Suprapubic skin (tissue), 4 donors: ENCODE data around the gene MAP1B. TPM values are rescaled to one million over a fixed set of nuclear protein-coding genes. Genes with fewer than 3 reads are reported as not detected.

Experiments
- DNase-seq, 2 donors: peaks; one replicate each; pipeline ENCODE4 v3.0.0-alpha.2; 2019; ENCODE audit warnings: low spot score in 2 of 2
- H3K27ac ChIP-seq: fragments of 200-600 bp; sonication (generic); one replicate; pipeline ENCODE4 v1.5.1; 2019
- H3K27me3 ChIP-seq: fragments of 200-600 bp; sonication (generic); one replicate; pipeline ENCODE4 v1.5.1; 2019
- H3K36me3 ChIP-seq: fragments of 200-600 bp; sonication (generic); one replicate; pipeline ENCODE4 v1.5.1; 2019
- H3K4me1 ChIP-seq: fragments of 200-600 bp; sonication (generic); one replicate; pipeline ENCODE4 v1.5.1; 2019
- H3K4me3 ChIP-seq: fragments of 200-600 bp; sonication (generic); one replicate; pipeline ENCODE4 v1.5.1; 2019; ENCODE audit warnings: mild to moderate bottlenecking
- H3K9me3 ChIP-seq: fragments of 200-600 bp; sonication (generic); one replicate; pipeline ENCODE4 v1.5.1; 2019
- EP300 ChIP-seq: sonication (generic); formaldehyde crosslinking; IDR thresholded peaks from one replicate; pipeline ENCODE4 v1.6.1; 2017; ENCODE audit warnings: antibody characterized with exemption
- POLR2A ChIP-seq, 2 donors: fragments of 450-650 bp; IDR thresholded peaks; one replicate each; pipeline ENCODE4 v1.6.1; 2017; ENCODE audit warnings: antibody characterized with exemption in 2 of 2, mild to moderate bottlenecking in 2 of 2, moderate library complexity in 2 of 2
- POLR2AphosphoS5 ChIP-seq, 3 donors: sonication (generic); formaldehyde crosslinking; IDR thresholded peaks; one replicate each; pipeline ENCODE4 v1.6.1; 2017; ENCODE audit warnings: antibody characterized with exemption in 3 of 3
- WGBS: methylation state at CpG from one replicate; pipeline ENCODE4 v1.1.5; 2018; 5-methylcytosine and 5-hydroxymethylcytosine counted together
- total RNA-seq, 4 donors: library from RNA; depleted of rRNA; stranded (reverse); fragments of >200 nt; gene quantifications; one replicate each; pipeline ENCODE4 v1.1.0, GENCODE V29; 2016
- TF ChIP-seq, protein P1 (sequence below), 2 donors: fragments of 200-600 bp in 1 of 2; fragments of 450-650 bp in 1 of 2; sonication (generic) in 1 of 2; IDR thresholded peaks; one replicate each; pipeline ENCODE4 v1.5.1; 2016 to 2019; ENCODE audit warnings: antibody characterized with exemption in 2 of 2, mild to moderate bottlenecking in 1 of 2, moderate library complexity in 1 of 2

The MAP1B gene
- total RNA-seq, 4 donors from 2014 or later: 38.1 to 172 (median 67.5) TPM

DNA sequence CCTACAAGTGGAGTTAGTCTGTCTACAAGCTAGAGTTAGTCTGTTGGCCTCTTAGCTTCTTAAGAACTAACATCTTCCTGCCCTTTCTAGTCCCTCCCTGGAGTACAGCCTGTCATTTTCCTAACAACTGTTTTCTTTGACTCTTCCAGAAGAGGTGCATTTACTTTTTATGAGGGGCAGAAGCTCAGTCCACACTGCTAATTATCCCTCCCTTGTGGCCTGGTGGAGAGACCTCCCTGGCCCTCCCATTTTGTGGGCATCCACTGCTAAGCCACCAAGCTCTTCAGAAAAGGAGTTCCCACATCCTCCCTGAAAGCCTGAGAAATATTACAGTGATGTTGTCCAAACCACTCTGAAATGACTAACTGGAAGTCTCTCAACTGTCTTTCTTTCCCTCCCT, 8.0 kb downstream of the MAP1B start:
- TF ChIP-seq, protein P1, sequence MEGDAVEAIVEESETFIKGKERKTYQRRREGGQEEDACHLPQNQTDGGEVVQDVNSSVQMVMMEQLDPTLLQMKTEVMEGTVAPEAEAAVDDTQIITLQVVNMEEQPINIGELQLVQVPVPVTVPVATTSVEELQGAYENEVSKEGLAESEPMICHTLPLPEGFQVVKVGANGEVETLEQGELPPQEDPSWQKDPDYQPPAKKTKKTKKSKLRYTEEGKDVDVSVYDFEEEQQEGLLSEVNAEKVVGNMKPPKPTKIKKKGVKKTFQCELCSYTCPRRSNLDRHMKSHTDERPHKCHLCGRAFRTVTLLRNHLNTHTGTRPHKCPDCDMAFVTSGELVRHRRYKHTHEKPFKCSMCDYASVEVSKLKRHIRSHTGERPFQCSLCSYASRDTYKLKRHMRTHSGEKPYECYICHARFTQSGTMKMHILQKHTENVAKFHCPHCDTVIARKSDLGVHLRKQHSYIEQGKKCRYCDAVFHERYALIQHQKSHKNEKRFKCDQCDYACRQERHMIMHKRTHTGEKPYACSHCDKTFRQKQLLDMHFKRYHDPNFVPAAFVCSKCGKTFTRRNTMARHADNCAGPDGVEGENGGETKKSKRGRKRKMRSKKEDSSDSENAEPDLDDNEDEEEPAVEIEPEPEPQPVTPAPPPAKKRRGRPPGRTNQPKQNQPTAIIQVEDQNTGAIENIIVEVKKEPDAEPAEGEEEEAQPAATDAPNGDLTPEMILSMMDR (IDR thresholded peaks at IDR 0.05): no peak
- TF ChIP-seq POLR2AphosphoS5 (IDR thresholded peaks at IDR 0.05) (no peak), POLR2A (IDR thresholded peaks at IDR 0.05) (no peak), EP300 (no peak)
- Histone ChIP-seq H3K36me3 (peaks cover 6% of the 10 kb centered on the region), H3K4me1 (peaks cover 3% of the 10 kb centered on the region), H3K9me3 (no peaks in the 10 kb centered on the region), H3K27ac (no peak overlapping the region), H3K27me3 (no peaks in the 10 kb centered on the region), H3K4me3 (no peak overlapping the region)
- DNase-seq: no peak

DNA sequence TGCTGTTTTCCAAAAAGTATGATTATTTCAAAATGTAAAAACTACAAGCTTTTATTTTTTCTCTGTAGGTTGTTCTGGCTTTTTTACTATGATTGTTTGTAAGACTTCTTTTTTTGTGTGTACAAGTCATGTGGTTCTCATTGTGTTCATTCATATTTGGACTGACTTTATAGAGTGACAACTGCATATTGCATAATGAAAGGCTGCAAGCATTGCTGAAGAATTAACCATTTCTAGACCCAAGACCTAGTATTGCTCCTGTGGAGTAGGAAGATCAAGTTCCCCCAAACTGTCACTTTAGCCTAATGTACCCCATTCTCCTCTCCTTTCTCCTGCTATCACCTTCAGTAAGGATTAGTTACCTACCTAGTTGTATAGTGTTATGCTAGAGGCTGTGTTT, 10.0 kb downstream of the MAP1B start:
- Histone ChIP-seq H3K36me3 (peaks cover 10% of the 10 kb centered on the region), H3K4me3 (no peak overlapping the region), H3K27ac (no peak overlapping the region), H3K27me3 (no peaks in the 10 kb centered on the region), H3K9me3 (no peaks in the 10 kb centered on the region), H3K4me1 (peaks cover 3% of the 10 kb centered on the region)
- TF ChIP-seq POLR2AphosphoS5 (IDR thresholded peaks at IDR 0.05) (no peak), POLR2A (IDR thresholded peaks at IDR 0.05) (no peak), EP300 (no peak)
- TF ChIP-seq, protein P1 (IDR thresholded peaks at IDR 0.05): no peak
- no peak for DNase-seq

DNA sequence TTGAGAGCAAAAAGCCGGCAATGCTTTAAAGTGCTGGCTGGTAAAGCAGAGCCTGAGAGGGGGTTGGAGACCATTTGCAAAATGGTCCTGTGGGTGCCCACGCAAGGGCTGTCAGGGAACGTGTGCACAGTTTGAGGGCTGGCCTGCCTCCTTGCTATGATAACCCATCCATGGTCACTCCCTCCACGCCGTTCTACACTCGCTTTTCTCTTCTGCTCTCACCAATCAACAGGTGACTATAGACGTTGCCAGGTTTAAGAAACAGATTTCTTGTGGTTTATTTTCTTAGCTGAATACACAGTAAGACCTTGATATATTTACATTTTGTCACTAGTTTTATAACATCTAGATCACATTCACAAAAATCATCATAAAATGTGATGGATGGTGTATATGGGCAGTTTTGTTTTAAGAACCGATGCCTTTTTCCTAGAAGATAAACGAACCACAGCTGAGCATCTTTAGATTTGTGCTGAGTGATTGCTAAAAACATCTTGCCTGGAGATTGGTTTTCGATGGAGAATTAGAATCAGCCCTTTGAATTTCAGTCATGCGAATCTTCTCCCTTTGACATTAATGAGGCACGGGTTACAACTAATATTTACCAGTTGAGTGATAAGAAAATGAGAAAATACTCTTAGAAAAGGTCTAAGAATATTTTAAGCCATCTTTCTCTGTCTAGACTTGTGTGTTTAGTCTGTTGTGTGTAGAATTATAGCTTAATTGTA, 13.9 kb downstream of the MAP1B start:
- Histone ChIP-seq H3K36me3 (peaks cover 9% of the 10 kb centered on the region), H3K27me3 (no peaks in the 10 kb centered on the region), H3K9me3 (no peaks in the 10 kb centered on the region), H3K27ac (no peak overlapping the region), H3K4me1 (peaks cover 8% of the 10 kb centered on the region), H3K4me3 (no peak overlapping the region)
- TF ChIP-seq, protein P1 (IDR thresholded peaks at IDR 0.05): no peak
- TF ChIP-seq POLR2A (IDR thresholded peaks at IDR 0.05) (no peak), POLR2AphosphoS5 (IDR thresholded peaks at IDR 0.05) (no peak), EP300 (no peak)
- WGBS: 73% methylated on average over 12 of the region's 12 CpGs
- no peak for DNase-seq

DNA sequence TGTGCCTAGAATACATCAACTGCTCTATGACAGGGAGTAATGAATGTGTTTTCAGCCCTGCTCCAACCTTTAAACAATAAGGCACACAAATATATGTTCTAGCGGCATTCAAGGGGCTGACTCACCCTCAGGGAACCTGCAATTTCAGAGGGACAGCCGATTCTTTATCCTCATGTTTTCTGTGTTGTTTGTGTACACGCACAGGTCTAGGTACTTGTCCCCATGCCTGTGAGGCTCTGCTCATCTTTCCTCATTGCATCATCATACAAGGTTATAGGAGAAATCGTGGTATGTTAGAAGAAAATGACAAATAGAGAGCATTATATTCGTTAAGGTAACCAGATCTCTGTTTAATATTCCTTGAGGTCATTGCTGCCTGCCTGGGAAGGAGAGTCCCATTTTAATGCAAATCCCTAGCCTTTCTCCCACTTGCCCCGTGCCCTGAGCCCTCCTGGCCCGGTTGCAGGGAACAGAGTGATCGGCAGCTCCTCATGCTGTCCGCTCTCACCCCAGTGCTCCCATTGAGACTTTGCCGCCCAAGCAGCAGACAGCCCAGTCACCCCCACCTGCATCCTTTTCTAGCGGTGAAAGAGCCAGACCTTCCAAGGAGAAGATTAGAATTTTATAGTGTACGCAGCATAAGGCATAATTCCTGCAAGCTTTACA, 14.6 kb downstream of the MAP1B start:
- Histone ChIP-seq H3K27ac (no peak overlapping the region), H3K27me3 (no peaks in the 10 kb centered on the region), H3K36me3 (peaks cover 4% of the 10 kb centered on the region), H3K4me3 (no peak overlapping the region), H3K9me3 (no peaks in the 10 kb centered on the region), H3K4me1 (peaks cover 6% of the 10 kb centered on the region)
- no peak for DNase-seq
- TF ChIP-seq, protein P1 (IDR thresholded peaks at IDR 0.05): no peak
- no peak for TF ChIP-seq POLR2A (IDR thresholded peaks at IDR 0.05)
- TF ChIP-seq POLR2AphosphoS5 (IDR thresholded peaks at IDR 0.05): no peak
- no peak for TF ChIP-seq EP300
- 78% methylated on average over 12 of the region's 12 CpGs for WGBS

DNA sequence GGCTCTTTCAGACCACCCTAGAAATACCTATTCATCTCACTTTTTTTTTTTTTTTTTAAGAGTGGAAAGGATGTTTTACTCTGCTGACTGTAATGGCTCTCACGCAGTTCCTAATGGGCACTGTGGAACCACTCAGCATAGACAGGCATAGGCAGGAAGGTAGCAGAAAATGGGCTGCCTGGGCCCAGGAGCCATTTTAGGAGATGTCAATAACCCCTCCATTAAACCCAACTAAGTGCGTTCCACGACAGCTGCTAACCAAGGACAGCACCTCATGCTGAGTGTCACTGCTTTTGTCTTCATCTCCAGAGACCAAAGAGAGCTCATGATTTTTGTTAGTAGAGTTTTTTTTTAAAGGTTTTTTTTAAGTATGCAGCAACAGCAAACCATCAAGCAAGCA, 15.3 kb downstream of the MAP1B start:
- peaks cover 5% of the 10 kb centered on the region for H3K4me1 ChIP-seq
- no peak for DNase-seq
- 90% methylated on average over 3 of the region's 3 CpGs for WGBS
- H3K4me3 ChIP-seq: no peak overlapping the region
- peaks cover 4% of the 10 kb centered on the region for H3K36me3 ChIP-seq
- H3K27me3 ChIP-seq: no peaks in the 10 kb centered on the region
- H3K9me3 ChIP-seq: no peaks in the 10 kb centered on the region
- no peak overlapping the region for H3K27ac ChIP-seq
- no peak for TF ChIP-seq POLR2A (IDR thresholded peaks at IDR 0.05)
- TF ChIP-seq POLR2AphosphoS5 (IDR thresholded peaks at IDR 0.05): no peak
- TF ChIP-seq EP300: no peak
- TF ChIP-seq, protein P1 (IDR thresholded peaks at IDR 0.05): no peak
